ENCODE results near the gene RAB20.

RAB20 gene

GRCh38 chr13:110529522-110530311 lies 31.8 kb downstream of the RAB20 start:
- no peak for DNase-seq (ENCODE audit: low spot score)

GRCh38 chr13:110528911-110529310 lies 32.6 kb downstream of the RAB20 start:
- DNase-seq (ENCODE audit: low spot score): no peak

- DNase-seq (ENCODE audit: low spot score): no peak
Observed at GRCh38 chr13:110528371-110528770, 33.2 kb downstream of the RAB20 start.

- no peak for DNase-seq (ENCODE audit: low spot score)
Observed at GRCh38 chr13:110525328-110526319, 35.9 kb downstream of the RAB20 start.

- DNase-seq (ENCODE audit: low spot score): no peak
Observed at GRCh38 chr13:110524541-110525257, 36.8 kb downstream of the RAB20 start.

DNA sequence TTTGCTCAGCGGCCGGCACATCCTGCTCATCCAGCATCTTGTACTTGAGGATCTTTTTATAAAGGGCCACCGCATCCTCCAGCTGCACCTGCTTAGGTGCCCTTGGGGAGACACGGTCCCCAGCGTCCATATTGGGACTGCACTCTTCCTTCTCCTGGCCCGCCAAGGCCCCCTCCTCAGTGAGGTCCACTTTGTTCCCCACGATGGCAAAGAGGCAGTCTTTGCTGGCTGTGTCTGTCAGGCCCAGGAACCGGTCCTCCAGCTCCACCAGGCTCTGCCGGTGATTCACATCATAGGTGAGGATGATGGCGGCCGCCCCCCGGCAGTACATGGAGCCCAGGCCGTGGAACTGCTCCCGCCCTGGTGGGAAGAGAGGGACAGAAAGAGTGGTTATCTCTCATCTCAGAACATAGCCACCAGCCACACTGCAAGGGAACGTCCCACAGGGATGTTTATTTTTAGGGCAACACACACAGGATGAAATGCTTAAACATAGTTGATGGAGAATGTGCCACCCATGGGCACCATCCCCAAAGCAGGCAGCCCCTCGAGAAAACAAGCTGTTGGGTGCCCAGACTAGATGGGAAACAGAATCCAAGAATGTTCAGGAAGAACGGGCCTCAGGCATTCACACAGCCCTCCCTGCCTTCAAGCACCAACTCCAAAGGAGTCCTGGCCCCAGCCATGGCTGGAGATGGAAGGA lies 37.5 kb downstream of the RAB20 start:
- DNase-seq (ENCODE audit: low spot score): no peak

DNA sequence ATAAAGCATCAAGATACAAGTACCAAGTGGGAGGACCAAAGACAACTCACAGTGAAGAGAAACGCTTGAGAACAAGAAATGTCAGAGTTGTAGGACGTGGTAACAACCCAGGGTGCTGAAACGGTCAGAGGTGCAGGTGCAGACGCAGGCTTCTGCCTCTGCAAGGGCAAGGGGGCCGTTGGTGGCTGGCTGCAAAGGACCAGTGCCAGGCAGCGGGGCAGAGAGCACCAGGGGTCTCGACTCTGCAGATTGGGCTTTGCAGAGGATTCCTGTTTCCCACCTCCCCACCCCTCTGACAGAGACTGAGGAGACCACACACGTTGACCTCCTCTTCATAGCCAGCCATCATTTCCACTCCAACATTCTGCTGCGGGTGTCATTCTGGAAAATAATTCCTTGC lies 38.3 kb downstream of the RAB20 start:
- no peak for DNase-seq (ENCODE audit: low spot score)

DNA sequence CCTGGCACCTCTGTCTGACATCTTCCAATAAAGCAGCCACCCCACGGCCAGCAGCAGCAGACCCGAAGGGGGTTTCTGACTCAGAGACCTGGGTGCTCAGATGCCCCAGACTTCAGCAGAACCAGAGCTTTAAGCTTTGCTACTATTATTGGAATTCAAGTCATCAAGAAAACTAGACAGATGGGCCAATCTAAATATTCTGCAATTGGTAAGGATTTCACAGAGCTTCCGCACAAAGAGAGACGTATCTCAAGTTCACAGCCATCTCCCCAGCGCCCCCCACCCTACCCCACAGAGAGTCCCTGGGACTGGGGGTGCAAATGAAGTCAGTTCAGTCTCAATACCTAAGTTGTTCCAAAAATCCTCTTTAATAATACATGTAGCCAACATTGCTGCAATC lies 38.8 kb downstream of the RAB20 start:
- DNase-seq (ENCODE audit: low spot score): no peak

- no peak for DNase-seq (ENCODE audit: low spot score)
Observed at GRCh38 chr13:110521946-110522345, 39.6 kb downstream of the RAB20 start.

GRCh38 chr13:110521296-110521680 lies 40.2 kb downstream of the RAB20 start:
- DNase-seq (ENCODE audit: low spot score): no peak

GRCh38 chr13:110520431-110521295 lies 40.9 kb downstream of the RAB20 start:
- no peak for DNase-seq (ENCODE audit: low spot score)

- no peak for DNase-seq (ENCODE audit: low spot score)
Observed at GRCh38 chr13:110519506-110519905, 42.0 kb downstream of the RAB20 start.

DNA sequence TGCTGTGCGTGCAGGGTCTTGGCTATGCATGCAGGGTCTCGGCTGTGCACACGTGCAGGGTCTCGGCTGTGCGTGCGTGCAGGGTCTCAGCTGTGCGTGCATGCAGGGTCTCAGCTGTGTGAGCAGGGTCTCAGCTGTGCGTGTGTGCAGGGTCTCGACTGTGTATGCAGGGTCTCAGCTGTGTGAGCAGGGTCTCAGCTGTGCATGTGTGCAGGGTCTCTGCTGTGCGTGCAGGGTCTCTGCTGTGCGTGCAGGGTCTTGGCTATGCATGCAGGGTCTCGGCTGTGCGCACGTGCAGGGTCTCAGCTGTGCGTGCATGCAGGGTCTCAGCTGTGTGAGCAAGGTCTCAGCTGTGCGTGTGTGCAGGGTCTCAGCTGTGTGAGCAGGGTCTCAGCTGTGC lies 42.5 kb downstream of the RAB20 start:
- DNase-seq (ENCODE audit: low spot score): no peak

DNA sequence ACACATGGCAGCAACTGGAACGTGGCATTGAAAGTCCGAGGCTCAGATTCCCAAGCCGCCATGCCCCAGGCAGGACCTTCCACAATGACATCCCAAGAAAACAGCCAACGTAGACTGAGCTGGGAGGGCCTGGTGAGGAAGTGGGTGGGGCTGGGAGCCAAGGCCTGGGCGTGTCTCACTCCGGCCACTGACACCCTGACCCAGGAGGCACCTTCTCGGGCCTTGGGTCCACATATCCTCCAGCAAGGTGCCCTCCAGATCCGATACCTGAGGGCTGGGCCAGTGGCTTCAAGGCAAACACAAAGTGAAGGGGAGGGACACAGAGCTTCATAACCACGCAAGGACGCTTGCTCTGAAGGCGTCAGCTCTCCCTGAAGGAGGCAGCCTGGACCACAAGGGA lies 43.0 kb downstream of the RAB20 start:
- no peak for DNase-seq (ENCODE audit: low spot score)

- DNase-seq (ENCODE audit: low spot score): no peak
Observed at GRCh38 chr13:110518226-110518525, 43.3 kb downstream of the RAB20 start.

- no peak for DNase-seq (ENCODE audit: low spot score)
Observed at GRCh38 chr13:110517505-110518225, 43.9 kb downstream of the RAB20 start.

- DNase-seq (ENCODE audit: low spot score): no peak
Observed at GRCh38 chr13:110516500-110516899, 45.0 kb downstream of the RAB20 start.

DNA sequence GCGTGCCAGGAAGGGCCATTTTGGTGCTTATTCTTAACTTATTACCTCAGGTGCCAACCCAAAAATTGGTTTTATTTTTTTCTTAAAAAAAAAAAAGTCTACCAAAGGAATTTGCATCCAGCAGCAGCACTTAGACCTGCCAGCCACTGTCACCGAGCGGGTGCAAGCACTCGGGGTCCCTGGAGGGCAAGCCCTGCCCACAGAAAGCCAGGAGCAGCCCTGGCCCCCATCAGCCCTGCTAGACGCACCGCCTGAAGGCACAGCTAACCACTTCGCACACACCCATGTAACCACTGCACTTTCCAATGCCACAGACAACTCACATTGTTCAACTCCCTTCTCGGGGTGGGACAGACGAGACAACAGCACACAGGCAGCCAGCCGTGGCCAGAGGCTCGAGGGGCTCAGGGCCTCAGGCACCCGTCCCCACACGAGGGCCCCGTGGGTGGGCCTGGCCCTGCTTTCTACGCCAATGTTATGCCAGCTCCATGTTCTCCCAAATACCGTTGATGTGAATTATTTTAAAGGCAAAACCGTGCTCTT lies 49.3 kb downstream of the RAB20 start:
- no peak for DNase-seq (ENCODE audit: low spot score)

DNA sequence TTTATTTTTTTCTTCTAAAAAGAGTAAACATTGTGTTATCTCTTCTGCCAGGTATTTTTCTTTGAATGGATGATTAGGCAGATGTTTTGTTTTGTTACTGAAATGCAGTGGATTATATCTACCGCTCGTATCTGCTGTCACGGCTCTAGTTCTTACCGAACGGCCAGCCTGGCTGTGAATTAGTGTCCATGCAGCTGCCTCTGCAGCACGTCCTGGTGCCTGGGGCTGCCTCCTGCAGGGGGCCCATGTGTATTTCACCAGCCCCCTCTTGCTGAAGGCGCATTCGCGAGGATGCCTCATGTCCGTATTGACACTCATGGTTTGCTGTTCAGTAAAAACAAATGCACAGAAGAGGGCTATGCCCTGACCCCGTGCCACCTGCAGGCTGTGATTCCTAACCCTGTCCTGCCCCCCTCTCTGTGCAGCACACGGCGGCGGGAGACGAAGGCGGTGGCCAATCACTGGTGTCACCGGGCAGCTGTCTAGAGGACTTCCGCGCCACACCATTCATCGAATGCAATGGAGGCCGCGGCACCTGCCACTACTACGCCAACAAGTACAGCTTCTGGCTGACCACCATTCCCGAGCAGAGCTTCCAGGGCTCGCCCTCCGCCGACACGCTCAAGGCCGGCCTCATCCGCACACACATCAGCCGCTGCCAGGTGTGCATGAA lies 49.9 kb downstream of the RAB20 start:
- no peak for DNase-seq (ENCODE audit: low spot score)
